HG02623 (cell line): ENCODE data around the gene CRKL.
"Not testable (repeated sequence)": the region's sequence is repeated elsewhere in the genome, so short reads cannot be mapped to it uniquely, and the experiment has no call there.

Experiments used
- ATAC-seq: cut with Tn5 transposase; IDR thresholded peaks from one replicate; pipeline ENCODE4 v1.9.1; 2021; ENCODE audit warnings: moderate library complexity; ENCODE audit not compliant: unreplicated experiment

CRKL gene

GRCh38 chr22:20901093-20902033 lies 15.8 kb upstream of the CRKL start:
- ATAC-seq, result not testable (repeated sequence)

GRCh38 chr22:20903093-20903492 lies 14.1 kb upstream of the CRKL start:
- ATAC-seq, result no peak

GRCh38 chr22:20904008-20904979 lies 12.9 kb upstream of the CRKL start:
- no peak for ATAC-seq

- no peak for ATAC-seq
Measured at GRCh38 chr22:20904980-20905355, 12.2 kb upstream of the CRKL start.

- ATAC-seq, result no peak
Measured at GRCh38 chr22:20905415-20906386, 11.5 kb upstream of the CRKL start.

GRCh38 chr22:20906387-20906767 lies 10.8 kb upstream of the CRKL start:
- ATAC-seq, result no peak

GRCh38 chr22:20908717-20909116 lies 8.5 kb upstream of the CRKL start:
- ATAC-seq, result not testable (repeated sequence)

GRCh38 chr22:20909543-20910303 lies 7.5 kb upstream of the CRKL start:
- no peak for ATAC-seq

- ATAC-seq, result no peak
Measured at GRCh38 chr22:20912494-20912893, 4.7 kb upstream of the CRKL start.

- no peak for ATAC-seq
Measured at GRCh38 chr22:20918663-20919218, 1.5 kb downstream of the CRKL start.

GRCh38 chr22:20919718-20920117 lies 2.5 kb downstream of the CRKL start:
- no peak for ATAC-seq

- ATAC-seq, result no peak
Measured at GRCh38 chr22:20920881-20921203, 3.6 kb downstream of the CRKL start.

GRCh38 chr22:20922141-20922751 lies 5.0 kb downstream of the CRKL start:
- no peak for ATAC-seq

GRCh38 chr22:20926243-20926642 lies 9.0 kb downstream of the CRKL start:
- ATAC-seq, result no peak

- ATAC-seq, result no peak
Measured at GRCh38 chr22:20927940-20928572, 10.8 kb downstream of the CRKL start.

- no peak for ATAC-seq
Measured at GRCh38 chr22:20928573-20928967, 11.4 kb downstream of the CRKL start.

GRCh38 chr22:20930004-20930403 lies 12.8 kb downstream of the CRKL start:
- ATAC-seq, result no peak

- not testable (repeated sequence) for ATAC-seq
Measured at GRCh38 chr22:20930435-20930834, 13.2 kb downstream of the CRKL start.
